Eye (tissue), 1 donor: Measurements from ENCODE around the gene ENPP7.
A peak's percentile ranks its signal among the peaks of the same experiment; 100 is the strongest.

Source experiments
- DNase-seq: peaks from one replicate; pipeline ENCODE4 v3.0.0-alpha.2; 2015

The ENPP7 gene

DNA sequence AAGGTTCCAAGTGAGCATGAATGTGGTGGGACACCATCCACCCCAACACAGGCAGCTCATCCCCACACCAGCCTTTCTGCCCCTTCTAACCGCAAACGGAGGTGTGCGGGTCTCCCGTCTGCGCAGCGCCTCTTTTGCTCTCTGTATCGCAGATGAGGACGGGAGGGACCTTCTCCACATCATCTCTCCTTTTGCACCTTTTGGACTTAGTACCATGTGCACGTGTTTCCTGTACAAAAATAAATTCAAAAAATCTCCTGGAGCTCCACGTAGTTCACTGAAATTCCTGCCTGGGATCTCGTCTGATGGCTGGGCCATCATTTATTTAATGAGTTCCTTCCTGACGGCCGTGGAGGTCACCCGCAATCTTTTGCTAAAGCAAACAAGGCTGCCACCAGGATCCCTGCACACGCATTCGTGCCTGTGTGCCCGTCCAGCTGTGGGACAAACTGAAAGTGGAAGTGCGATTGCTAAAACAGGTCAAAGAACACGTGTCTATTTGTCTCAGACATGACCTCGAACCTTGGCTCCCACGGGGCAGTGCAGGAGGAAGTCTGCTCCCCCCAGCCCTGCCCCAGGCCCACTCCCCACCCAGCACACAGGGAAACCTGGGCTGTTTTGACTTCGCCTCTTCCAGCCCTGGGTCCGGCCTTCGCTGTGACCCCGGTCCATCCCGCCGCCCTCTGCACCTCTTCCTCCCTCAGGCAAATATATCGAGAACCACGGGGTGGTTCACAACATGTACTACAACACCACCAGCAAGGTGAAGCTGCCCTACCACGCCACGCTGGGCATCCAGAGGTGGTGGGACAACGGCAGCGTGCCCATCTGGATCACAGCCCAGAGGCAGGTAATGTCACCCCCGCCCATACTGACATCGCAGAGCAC, 2.3 kb downstream of the ENPP7 start:
- DNase-seq, result no peak

- no peak for DNase-seq
Measured at GRCh38 chr17:79733692-79734070, 2.9 kb downstream of the ENPP7 start.

GRCh38 chr17:79735096-79735495, 4.4 kb downstream of the ENPP7 start:
- no peak for DNase-seq

GRCh38 chr17:79737046-79737921, 6.5 kb downstream of the ENPP7 start:
- no peak for DNase-seq

DNA sequence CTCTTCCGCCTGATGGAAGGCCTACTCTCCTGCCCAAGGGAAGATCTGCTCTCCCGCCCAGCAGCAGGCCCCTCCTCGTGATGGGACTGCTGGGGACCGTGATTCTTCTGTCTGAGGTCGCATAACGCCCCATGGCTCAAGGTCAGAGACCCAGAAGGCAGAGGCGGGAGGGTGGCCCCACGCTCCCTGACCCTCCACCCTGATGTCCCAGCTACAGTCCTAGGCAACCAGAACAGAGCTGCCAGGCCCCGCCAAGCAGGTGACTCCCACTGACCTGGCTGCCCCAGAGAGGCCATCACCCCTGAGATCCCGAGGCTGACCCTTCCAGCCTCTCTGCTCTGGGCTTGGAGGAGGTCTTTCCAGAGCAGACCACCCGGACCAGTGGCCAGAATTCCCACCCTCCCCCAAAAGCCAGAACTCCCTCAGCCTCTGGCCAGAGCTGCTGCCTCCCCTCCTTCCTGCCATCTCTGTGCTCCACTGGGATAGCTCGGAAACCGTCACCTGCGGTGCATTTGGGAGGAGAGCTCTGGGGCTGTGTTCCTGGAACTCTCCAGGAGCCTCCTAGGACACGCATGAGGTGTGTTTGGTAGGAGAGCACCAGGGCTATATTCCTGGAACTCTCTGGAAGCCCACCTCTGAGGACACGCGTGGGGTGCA, 7.3 kb downstream of the ENPP7 start:
- DNase-seq, result no peak

DNA sequence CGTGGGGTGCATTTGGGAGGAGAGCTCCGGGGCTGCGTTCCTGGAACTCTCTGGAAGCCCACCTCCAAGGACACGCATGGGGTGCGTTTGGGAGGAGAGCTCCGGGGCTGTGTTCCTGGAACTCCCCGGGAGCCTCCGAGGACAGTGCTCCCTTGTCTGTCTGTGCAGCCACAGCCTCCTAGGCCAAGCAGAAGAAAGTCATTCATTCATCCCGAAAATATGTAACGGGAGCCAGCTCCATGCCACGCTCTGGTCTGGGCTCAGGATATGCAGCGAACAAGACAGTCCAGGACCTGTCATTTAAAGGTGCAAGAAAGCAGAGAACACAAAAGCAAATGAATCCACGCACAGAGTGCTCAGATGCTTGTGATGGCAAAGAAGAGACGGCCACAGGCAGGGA, 7.9 kb downstream of the ENPP7 start:
- no peak for DNase-seq

GRCh38 chr17:79739148-79740062, 8.7 kb downstream of the ENPP7 start:
- DNase-seq, result no peak

- no peak for DNase-seq
Measured at GRCh38 chr17:79740413-79740812, 9.7 kb downstream of the ENPP7 start.

GRCh38 chr17:79741401-79741750, 10.6 kb downstream of the ENPP7 start:
- no peak for DNase-seq

DNA sequence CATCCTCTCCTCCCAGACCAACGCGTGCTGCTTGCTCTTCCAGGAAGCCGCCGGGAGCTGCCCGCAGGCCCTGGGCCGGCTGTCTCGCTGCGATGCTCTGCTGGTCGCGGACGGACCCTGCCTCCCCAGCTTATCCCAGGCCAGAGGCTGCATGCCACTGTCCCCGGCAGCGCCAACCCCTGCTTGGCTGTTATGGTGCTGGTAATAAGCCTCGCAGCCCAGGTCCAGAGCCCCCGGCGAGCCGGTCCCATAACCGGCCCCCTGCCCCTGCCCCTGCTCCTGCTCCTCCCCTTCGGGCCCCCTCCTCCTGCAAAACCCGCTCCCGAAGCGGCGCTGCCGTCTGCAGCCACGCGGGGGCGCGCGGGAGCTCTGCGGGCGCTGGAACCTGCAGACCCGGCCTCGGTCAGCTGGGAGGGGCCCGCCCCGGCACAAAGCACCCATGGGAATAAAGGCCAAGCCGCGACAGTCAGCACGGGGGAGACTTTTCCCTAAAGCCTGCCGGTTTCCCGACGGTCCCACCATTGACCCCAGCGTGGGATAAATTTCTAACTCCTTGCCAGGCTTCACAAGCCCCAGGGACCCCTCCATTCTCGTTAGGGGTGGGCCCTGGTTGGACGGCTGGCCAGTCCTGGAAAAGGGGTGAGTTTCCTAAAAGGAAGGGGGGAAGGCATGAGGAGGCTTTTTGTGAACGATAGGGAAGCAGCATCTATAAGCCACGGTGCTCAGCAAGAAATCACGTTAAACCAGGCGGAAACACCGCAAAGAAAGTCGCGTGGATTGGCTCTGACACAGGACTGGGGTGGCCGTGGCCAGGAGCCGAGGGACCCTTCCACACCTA, 11.2 kb downstream of the ENPP7 start:
- DNase-seq, result peak; percentile 93

DNA sequence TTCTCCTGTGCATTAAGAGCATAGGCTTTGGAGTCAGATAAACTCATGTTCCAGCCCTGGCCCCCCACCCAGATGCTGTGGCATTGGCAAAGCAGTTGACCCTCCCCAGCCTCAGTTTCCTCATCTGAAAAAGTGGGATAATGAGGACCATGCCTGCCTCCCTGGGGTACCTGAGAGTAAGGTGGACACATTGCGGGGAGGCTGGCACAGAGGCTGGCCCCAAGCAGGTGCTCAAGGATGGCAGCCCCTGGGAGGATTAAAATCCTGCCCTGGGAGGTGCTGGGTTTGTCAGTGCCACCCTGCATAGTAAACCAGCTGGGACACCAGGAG, 11.8 kb downstream of the ENPP7 start:
- no peak for DNase-seq

GRCh38 chr17:79742951-79743476, 12.3 kb downstream of the ENPP7 start:
- no peak for DNase-seq

DNA sequence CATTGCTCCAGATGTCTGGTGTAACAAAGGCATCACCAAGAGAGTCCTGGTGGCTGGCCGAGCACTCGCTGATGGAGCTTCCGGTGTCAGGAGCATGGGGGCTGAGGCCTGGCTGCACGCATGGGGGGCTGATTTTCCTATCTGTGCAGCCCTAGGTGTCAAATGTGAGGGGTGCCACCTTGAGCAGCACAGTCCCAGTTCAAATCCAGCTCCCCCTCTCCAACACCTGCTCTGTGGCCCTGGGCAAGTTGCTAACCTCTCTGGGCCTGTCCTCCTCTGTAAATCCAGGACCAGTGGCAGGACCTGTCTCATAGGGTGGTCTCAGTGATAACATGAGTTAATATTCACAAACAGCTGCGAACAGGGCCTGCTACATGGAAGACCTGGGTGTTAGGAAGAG, 12.9 kb downstream of the ENPP7 start:
- DNase-seq, result no peak

- DNase-seq, result no peak
Measured at GRCh38 chr17:79745641-79746105, 14.9 kb downstream of the ENPP7 start.

GRCh38 chr17:79746889-79747507, 16.3 kb downstream of the ENPP7 start:
- DNase-seq, result peak; percentile 53

DNA sequence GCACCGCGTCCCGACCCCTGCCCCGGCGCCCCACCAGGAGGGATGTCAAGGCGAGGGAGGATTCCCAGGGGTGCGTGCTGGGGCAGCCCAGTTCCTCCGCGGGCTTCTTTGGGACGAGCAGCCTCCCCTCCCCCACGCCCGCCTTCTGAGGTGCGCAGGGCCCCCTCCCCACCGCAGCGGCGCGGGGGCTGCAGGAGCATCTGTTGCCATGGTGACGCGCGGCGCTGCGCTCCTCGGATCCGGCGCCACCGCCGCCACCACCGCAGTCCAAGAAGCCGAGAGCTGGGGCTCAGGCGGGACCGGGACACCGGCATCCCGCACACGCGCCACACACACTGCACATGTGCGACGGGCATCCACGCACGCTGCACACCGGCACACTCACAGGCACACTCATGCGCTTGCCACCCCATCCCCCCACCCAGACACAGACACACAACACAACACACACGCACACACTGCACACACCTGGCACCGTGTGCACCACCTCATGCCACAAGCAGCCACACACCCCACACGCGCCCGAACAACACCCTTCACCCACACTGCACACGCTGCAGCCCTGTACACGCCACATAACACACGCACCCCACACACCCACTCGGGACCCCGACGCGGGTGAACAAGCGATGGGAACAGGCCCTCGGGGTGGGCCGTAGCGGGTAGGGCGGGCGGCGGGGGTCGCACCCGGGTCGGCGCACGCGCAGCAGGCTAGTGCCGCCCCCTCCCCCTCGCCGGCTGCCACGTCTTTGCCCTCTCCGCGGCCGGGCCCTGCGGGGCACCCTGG, 17.0 kb downstream of the ENPP7 start:
- peak; percentile 78 for DNase-seq

DNA sequence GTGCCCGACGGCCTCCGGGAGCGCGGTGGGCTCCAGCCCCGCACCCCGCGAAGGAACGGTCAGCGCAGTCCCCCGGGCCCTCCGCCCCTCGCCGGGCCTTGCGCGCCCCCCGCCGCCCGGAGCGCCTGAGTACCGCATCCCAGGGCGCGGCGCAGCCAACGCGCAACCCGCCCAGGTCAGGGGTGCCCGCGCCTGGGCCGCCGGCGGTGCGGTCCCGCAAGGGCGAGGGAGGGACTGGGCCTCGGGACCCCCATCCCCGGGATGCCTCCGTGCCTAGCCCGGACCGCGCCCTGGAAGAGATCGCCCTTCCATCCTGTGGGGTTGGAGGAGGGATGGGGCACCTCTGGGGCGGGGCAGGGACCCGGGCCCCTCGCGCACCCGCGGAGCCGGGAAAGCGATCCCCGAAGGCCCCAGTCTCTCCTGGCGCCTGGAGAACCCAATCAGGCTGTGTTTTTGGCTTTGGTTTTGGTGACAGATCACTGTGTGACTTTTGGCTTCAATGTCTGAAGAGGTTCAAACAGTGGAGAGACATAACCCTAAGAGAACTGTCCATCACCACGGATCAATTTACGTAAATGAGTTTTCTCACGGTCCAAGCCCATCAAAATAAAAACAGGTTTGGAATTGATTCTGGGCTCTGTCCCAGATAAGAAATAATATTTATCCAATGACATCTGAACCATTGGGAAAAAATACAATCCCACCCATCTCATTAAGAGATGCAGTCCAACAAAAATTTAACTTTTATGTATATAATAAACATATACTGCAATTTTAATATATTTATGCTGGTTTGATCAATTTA, 17.8 kb downstream of the ENPP7 start:
- peak; percentile 18 for DNase-seq

DNA sequence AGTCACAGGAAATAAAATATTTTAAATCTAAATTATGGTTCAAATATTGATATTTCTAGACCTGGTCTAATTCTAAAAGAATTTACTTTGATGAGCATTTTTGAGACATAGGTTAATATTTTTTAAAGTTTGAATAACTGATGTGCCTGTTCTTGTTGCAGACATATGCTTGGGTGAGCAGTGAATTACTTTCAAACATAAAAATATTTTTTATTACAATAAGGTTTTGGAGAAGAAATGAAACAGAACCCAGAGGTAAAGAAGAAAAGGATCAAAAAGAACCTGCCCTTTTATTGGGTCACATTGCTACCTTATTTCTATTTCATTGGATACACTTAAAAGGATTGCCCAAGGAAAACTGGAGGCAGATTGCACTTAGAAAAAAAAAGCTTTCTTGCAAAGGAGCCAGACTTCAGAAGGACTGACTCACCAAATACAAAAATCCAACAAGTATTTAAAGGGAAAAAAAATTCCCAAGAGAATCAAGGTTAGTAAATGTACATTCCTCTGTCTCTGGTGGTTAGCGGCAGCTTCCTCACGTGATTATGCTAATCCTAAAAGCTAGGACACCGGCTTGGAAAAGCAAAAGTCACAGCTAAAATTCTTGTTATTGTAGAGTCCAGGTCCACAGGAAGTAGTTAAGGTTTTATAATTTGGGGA, 18.5 kb downstream of the ENPP7 start:
- peak; percentile 16 for DNase-seq
